ENCODE data around the gene SNAI3. TPM values are rescaled to one million over a fixed set of nuclear protein-coding genes. Genes with fewer than 3 reads are reported as not detected.

SNAI3 gene
- polyA plus RNA-seq, 1 donor from 2014 or later: not detected

DNA sequence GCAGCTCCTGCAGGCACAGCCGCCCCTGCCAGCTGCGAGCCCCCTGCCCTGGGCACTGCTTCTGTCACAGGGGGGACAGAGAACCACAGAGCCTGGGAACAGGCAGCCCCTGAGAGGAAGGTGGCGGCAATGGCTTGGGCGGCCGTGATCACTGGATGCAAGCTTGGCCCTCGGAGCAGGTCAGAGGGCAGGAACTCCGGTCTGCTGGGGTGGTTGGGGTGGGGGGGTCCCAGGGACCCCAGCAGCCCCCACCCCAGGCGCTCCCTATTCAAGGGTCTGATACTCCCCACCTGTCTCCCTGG is 33.6 kb downstream of the SNAI3 start:
- Histone ChIP-seq H3K4me3 (ENCODE audit: low read length) (no peak overlapping the region), H3K27me3 (ENCODE audit: insufficient read depth, low read depth, low read length) (no peaks in the 10 kb centered on the region), H2AFZ (ENCODE audit: low read depth, low read length) (no peak overlapping the region), H3K9me3 (ENCODE audit: low read length) (no peaks in the 10 kb centered on the region), H4K20me1 (ENCODE audit: insufficient read depth) (no peaks in the 10 kb centered on the region), H3K36me3 (ENCODE audit: insufficient read depth, low read length) (no peaks in the 10 kb centered on the region), H3K9ac (ENCODE audit: low read length) (no peak overlapping the region), H3F3A (ENCODE audit: insufficient read depth, low read length, poor library complexity, severe bottlenecking) (no peaks in the 10 kb centered on the region), H3K79me2 (replicated peaks; ENCODE audit: insufficient read depth, low read length) (no peaks in the 10 kb centered on the region), H3K27ac (ENCODE audit: low read length) (no peak overlapping the region), H3K4me2 (ENCODE audit: low read length) (no peak overlapping the region), H3K9me2 (ENCODE audit: insufficient read depth, low read length) (no peaks in the 10 kb centered on the region)
- TF ChIP-seq TAF1 (IDR thresholded peaks at IDR 0.05; ENCODE audit: low read depth) (no peak), EZH2 (IDR thresholded peaks at IDR 0.05; ENCODE audit: borderline replicate concordance, insufficient read depth, low read length, poor library complexity, severe bottlenecking) (no peak), POLR2AphosphoS5 (IDR thresholded peaks at IDR 0.05) (no peak)

DNA sequence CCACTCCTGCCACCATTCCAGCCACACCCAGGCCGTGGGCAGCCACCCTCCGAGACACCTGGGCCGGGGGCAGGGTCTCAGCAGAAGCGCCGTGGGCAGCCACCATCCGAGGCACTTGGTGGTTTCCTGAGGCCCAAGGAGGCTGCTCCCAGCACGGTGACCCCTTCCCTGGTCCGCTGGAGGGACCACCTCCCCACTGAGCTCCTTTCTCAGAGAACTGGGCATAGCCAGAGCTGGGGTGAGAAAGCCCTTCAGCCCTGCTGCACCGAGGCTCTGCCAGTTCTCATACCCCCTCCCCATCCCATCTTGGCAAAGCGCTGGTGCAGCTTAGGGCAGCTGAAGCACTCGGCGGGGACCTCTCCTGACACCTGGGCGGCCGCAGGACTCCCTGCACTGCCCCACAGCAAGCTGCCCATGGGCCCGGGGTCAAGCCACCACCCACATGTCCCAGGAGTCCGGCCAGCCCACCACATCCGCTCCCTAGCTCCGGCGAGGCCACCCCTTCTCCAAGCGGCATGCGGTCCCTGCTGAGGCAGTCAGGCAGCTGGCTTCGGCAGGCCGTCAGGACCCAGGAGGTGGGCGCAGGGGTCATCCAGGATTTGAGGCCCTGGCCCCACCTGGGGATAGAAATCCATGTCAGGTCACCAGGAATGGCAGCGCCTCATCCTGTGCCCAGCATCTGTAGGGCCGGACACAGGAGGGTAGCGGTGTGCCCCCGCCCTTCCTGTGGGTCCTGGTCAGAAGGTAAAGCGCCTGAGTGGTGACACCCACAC is 34.1 kb downstream of the SNAI3 start:
- Histone ChIP-seq H3K79me2 (replicated peaks; ENCODE audit: insufficient read depth, low read length) (no peaks in the 10 kb centered on the region), H3K27me3 (ENCODE audit: insufficient read depth, low read depth, low read length) (no peaks in the 10 kb centered on the region), H3K9me3 (ENCODE audit: low read length) (no peaks in the 10 kb centered on the region), H3K36me3 (ENCODE audit: insufficient read depth, low read length) (no peaks in the 10 kb centered on the region), H3K4me3 (ENCODE audit: low read length) (no peak overlapping the region), H2AFZ (ENCODE audit: low read depth, low read length) (no peak overlapping the region), H4K20me1 (ENCODE audit: insufficient read depth) (no peaks in the 10 kb centered on the region), H3K27ac (ENCODE audit: low read length) (no peak overlapping the region), H3K9ac (ENCODE audit: low read length) (no peak overlapping the region), H3K4me2 (ENCODE audit: low read length) (no peak overlapping the region), H3K9me2 (ENCODE audit: insufficient read depth, low read length) (no peaks in the 10 kb centered on the region), H3F3A (ENCODE audit: insufficient read depth, low read length, poor library complexity, severe bottlenecking) (no peaks in the 10 kb centered on the region)
- TF ChIP-seq RAD21 (conservative IDR thresholded peaks at IDR 0.05) (no peak), TAF1 (IDR thresholded peaks at IDR 0.05; ENCODE audit: low read depth) (no peak), EP300 (conservative IDR thresholded peaks at IDR 0.05; ENCODE audit: poor library complexity, severe bottlenecking) (no peak), MXI1 (conservative IDR thresholded peaks at IDR 0.05; ENCODE audit: poor library complexity, severe bottlenecking) (no peak), EZH2 (IDR thresholded peaks at IDR 0.05; ENCODE audit: borderline replicate concordance, insufficient read depth, low read length, poor library complexity, severe bottlenecking) (no peak), POLR2AphosphoS5 (IDR thresholded peaks at IDR 0.05) (no peak), SMC3 (conservative IDR thresholded peaks at IDR 0.05; ENCODE audit: poor library complexity) (no peak)
- TF ChIP-seq, protein P1, sequence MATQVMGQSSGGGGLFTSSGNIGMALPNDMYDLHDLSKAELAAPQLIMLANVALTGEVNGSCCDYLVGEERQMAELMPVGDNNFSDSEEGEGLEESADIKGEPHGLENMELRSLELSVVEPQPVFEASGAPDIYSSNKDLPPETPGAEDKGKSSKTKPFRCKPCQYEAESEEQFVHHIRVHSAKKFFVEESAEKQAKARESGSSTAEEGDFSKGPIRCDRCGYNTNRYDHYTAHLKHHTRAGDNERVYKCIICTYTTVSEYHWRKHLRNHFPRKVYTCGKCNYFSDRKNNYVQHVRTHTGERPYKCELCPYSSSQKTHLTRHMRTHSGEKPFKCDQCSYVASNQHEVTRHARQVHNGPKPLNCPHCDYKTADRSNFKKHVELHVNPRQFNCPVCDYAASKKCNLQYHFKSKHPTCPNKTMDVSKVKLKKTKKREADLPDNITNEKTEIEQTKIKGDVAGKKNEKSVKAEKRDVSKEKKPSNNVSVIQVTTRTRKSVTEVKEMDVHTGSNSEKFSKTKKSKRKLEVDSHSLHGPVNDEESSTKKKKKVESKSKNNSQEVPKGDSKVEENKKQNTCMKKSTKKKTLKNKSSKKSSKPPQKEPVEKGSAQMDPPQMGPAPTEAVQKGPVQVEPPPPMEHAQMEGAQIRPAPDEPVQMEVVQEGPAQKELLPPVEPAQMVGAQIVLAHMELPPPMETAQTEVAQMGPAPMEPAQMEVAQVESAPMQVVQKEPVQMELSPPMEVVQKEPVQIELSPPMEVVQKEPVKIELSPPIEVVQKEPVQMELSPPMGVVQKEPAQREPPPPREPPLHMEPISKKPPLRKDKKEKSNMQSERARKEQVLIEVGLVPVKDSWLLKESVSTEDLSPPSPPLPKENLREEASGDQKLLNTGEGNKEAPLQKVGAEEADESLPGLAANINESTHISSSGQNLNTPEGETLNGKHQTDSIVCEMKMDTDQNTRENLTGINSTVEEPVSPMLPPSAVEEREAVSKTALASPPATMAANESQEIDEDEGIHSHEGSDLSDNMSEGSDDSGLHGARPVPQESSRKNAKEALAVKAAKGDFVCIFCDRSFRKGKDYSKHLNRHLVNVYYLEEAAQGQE (IDR thresholded peaks at IDR 0.05; ENCODE audit: borderline replicate concordance): no peak

DNA sequence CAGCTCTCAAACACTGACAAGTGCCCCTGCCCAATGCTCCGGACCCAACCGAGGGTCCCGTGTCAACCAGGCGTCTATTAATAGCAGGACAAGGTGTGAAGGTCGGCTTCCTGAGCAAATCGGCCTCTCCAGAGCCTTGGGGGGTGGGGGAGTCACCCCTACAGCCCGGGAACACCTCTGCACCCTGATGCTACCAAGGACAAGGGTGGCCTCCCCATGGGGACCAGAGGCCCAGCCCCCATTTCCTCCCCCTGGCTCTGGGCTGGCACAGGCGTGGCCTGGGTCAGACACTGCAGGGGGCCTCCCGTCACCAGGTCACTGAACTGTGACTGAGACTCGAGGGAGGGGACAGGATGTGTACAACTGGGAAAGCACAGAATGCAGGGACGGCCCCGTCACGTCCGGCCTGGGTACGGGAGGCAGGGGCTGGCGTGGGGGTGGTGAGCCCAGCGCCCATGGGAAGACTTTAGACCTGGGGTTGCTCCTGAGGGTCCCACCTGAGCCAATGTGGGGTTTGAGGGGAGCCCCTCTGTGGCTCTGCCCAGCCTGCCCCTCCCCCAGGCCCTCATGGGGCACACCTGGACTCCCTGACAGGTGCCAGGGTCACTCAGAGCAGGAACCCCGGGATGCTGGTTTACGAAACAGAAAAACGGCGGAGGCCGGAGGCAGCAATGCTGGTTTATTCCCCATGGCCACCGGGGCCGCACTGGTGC is 34.9 kb downstream of the SNAI3 start:
- Histone ChIP-seq H2AFZ (ENCODE audit: low read depth, low read length) (no peak overlapping the region), H4K20me1 (ENCODE audit: insufficient read depth) (no peaks in the 10 kb centered on the region), H3K36me3 (ENCODE audit: insufficient read depth, low read length) (no peaks in the 10 kb centered on the region), H3K9me2 (ENCODE audit: insufficient read depth, low read length) (no peaks in the 10 kb centered on the region), H3K27ac (ENCODE audit: low read length) (no peak overlapping the region), H3K9ac (ENCODE audit: low read length) (no peak overlapping the region), H3K9me3 (ENCODE audit: low read length) (no peaks in the 10 kb centered on the region), H3K4me2 (ENCODE audit: low read length) (no peak overlapping the region), H3K79me2 (replicated peaks; ENCODE audit: insufficient read depth, low read length) (no peaks in the 10 kb centered on the region), H3K27me3 (ENCODE audit: insufficient read depth, low read depth, low read length) (no peaks in the 10 kb centered on the region), H3F3A (ENCODE audit: insufficient read depth, low read length, poor library complexity, severe bottlenecking) (no peaks in the 10 kb centered on the region), H3K4me3 (ENCODE audit: low read length) (no peak overlapping the region)
- TF ChIP-seq POLR2AphosphoS5 (IDR thresholded peaks at IDR 0.05) (no peak), SMC3 (conservative IDR thresholded peaks at IDR 0.05; ENCODE audit: poor library complexity) (no peak), TAF1 (IDR thresholded peaks at IDR 0.05; ENCODE audit: low read depth) (no peak), EP300 (conservative IDR thresholded peaks at IDR 0.05; ENCODE audit: poor library complexity, severe bottlenecking) (no peak), MXI1 (conservative IDR thresholded peaks at IDR 0.05; ENCODE audit: poor library complexity, severe bottlenecking) (no peak), RAD21 (conservative IDR thresholded peaks at IDR 0.05) (no peak), EZH2 (IDR thresholded peaks at IDR 0.05; ENCODE audit: borderline replicate concordance, insufficient read depth, low read length, poor library complexity, severe bottlenecking) (no peak)
- TF ChIP-seq, protein P2, sequence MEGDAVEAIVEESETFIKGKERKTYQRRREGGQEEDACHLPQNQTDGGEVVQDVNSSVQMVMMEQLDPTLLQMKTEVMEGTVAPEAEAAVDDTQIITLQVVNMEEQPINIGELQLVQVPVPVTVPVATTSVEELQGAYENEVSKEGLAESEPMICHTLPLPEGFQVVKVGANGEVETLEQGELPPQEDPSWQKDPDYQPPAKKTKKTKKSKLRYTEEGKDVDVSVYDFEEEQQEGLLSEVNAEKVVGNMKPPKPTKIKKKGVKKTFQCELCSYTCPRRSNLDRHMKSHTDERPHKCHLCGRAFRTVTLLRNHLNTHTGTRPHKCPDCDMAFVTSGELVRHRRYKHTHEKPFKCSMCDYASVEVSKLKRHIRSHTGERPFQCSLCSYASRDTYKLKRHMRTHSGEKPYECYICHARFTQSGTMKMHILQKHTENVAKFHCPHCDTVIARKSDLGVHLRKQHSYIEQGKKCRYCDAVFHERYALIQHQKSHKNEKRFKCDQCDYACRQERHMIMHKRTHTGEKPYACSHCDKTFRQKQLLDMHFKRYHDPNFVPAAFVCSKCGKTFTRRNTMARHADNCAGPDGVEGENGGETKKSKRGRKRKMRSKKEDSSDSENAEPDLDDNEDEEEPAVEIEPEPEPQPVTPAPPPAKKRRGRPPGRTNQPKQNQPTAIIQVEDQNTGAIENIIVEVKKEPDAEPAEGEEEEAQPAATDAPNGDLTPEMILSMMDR (IDR thresholded peaks at IDR 0.05; ENCODE audit: poor library complexity, severe bottlenecking): no peak
- TF ChIP-seq, protein P1 (IDR thresholded peaks at IDR 0.05; ENCODE audit: borderline replicate concordance): no peak
